Esophagus muscularis mucosa (tissue), 4 donors: ENCODE measurements around the gene ZNF546. TPM values are rescaled to one million over a fixed set of nuclear protein-coding genes. Genes with fewer than 3 reads are reported as not detected.

Experiments used
- DNase-seq: peaks from one replicate; pipeline ENCODE4 v3.0.0-alpha.2; 2017; ENCODE audit errors: extremely low spot score
- H3K27ac ChIP-seq, 4 donors: fragments of 200-600 bp; sonication (generic); replicated peaks in 1 of 4; 1 replicate in 3 of 4; 2 replicates in 1 of 4; pipeline ENCODE4 v1.5.1; 2016 to 2019; ENCODE audit warnings: mild to moderate bottlenecking in 1 of 4
- H3K27me3 ChIP-seq, 4 donors: fragments of 200-600 bp; sonication (generic); one replicate each; pipeline versions ENCODE4 v1.5.1 to v1.6.0; 2016 to 2019
- H3K36me3 ChIP-seq, 4 donors: fragments of 200-600 bp; sonication (generic); one replicate each; pipeline ENCODE4 v1.5.1; 2016 to 2019
- H3K4me1 ChIP-seq, 4 donors: fragments of 200-600 bp; sonication (generic); one replicate each; pipeline ENCODE4 v1.5.1; 2016 to 2019
- H3K4me3 ChIP-seq, 4 donors: fragments of 200-600 bp; sonication (generic); 1 replicate in 2 of 4; 2 replicates in 2 of 4; pipeline ENCODE4 v1.5.1; 2016 to 2019; ENCODE audit warnings: mild to moderate bottlenecking in 4 of 4, moderate library complexity in 1 of 4
- H3K9me3 ChIP-seq, 4 donors: fragments of 200-600 bp; sonication (generic); 1 replicate in 3 of 4; 2 replicates in 1 of 4; pipeline ENCODE4 v1.5.1; 2016 to 2019
- EP300 ChIP-seq: sonication (generic); formaldehyde crosslinking; IDR thresholded peaks from one replicate; pipeline ENCODE4 v1.6.1; 2017; ENCODE audit warnings: antibody characterized with exemption
- POLR2A ChIP-seq: fragments of 450-650 bp; IDR thresholded peaks from one replicate; pipeline ENCODE4 v1.6.1; 2017; ENCODE audit warnings: antibody characterized with exemption, moderate library complexity, mild to moderate bottlenecking, low read depth
- POLR2AphosphoS5 ChIP-seq, 2 donors: sonication (generic); formaldehyde crosslinking; IDR thresholded peaks; one replicate each; pipeline ENCODE4 v1.6.1; 2017; ENCODE audit warnings: antibody characterized with exemption in 2 of 2
- WGBS: methylation state at CpG from one replicate; pipeline ENCODE4 v1.1.5; 2018; 5-methylcytosine and 5-hydroxymethylcytosine counted together
- intact Hi-C: fragments of 100-400 bp; cut with DNase I; formaldehyde crosslinking; loops from one replicate; pipeline ENCODE4 v1.15.1; 2023
- total RNA-seq, 4 donors: library from RNA; depleted of rRNA; stranded (reverse); fragments of >200 nt; gene quantifications; one replicate each; pipeline versions ENCODE4 v1.1.0 to v1.2.1, GENCODE V29; 2016
- TF ChIP-seq, protein P1 (sequence below), 3 experiments: fragments of 200-600 bp in 2 of 3; fragments of 450-650 bp in 1 of 3; sonication (generic) in 2 of 3; IDR thresholded peaks; one replicate each; pipeline ENCODE4 v1.5.1; 2017 to 2019; ENCODE audit warnings: antibody characterized with exemption in 3 of 3, mild to moderate bottlenecking in 2 of 3, moderate library complexity in 1 of 3

The ZNF546 gene
- total RNA-seq, 4 donors from 2014 or later = 3.6 to 8.5 (median 5.5) TPM

DNA sequence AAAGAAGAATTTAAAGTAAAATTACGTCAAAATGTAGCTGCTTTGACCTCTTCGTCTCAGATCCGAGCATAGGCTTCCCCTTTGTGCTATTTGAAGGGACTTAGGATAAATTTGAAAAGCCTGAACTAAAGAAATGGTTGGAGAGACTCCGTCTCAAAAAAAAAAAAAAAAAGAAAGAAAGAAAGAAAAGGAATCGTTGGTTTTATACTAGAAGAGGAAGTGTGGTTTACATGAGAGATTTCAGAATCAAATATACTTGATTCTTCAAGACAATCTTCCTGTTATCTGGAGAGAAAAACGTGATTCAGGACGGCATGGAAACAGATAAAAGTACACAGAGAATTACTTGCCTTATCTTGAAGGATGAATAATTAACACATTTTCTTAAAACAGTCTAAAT lies 59.6 kb downstream of the ZNF546 start:
- no peaks in the 10 kb centered on the region for H3K36me3 ChIP-seq
- H3K27me3 ChIP-seq = no peaks in the 10 kb centered on the region
- peaks cover 13 to 23% (median 20%) of the 10 kb centered on the region in 4 donors for H3K4me1 ChIP-seq
- DNase-seq = no peak
- peak overlapping the region; percentile 63 to 85 (median 75) for H3K4me3 ChIP-seq
- intact Hi-C loops = no loop called here
- WGBS = 9% methylated on average over 7 of the region's 7 CpGs
- H3K27ac ChIP-seq = peak overlapping the region; percentile 77 to 79 (median 78)
- TF ChIP-seq, protein P1, sequence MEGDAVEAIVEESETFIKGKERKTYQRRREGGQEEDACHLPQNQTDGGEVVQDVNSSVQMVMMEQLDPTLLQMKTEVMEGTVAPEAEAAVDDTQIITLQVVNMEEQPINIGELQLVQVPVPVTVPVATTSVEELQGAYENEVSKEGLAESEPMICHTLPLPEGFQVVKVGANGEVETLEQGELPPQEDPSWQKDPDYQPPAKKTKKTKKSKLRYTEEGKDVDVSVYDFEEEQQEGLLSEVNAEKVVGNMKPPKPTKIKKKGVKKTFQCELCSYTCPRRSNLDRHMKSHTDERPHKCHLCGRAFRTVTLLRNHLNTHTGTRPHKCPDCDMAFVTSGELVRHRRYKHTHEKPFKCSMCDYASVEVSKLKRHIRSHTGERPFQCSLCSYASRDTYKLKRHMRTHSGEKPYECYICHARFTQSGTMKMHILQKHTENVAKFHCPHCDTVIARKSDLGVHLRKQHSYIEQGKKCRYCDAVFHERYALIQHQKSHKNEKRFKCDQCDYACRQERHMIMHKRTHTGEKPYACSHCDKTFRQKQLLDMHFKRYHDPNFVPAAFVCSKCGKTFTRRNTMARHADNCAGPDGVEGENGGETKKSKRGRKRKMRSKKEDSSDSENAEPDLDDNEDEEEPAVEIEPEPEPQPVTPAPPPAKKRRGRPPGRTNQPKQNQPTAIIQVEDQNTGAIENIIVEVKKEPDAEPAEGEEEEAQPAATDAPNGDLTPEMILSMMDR (IDR thresholded peaks at IDR 0.05) = no peak
- no peak for TF ChIP-seq EP300
- no peak for TF ChIP-seq POLR2A
- peaks cover 0 to 12% (median 8%) of the 10 kb centered on the region in 4 donors for H3K9me3 ChIP-seq

DNA sequence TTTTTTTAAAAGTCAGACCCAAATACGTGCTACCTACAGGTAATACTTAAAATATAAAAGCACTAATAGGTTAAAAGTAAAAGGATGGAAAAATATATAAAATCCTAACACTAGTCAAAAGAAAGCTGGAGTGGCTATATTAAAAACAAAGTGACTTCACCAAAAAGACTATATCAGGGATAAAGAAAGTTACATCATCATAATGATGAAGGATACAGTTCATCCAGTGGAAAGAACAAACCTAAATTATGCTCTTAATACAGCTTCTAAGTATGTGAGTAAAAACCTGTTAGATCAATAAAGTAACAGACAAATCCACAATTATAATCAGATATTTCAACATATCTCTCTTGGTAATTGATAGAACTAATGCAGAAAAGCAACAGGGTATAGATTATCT lies 60.3 kb downstream of the ZNF546 start:
- Histone ChIP-seq H3K27me3 (no peaks in the 10 kb centered on the region), H3K9me3 (peaks cover 0 to 12% (median 8%) of the 10 kb centered on the region in 4 donors), H3K4me3 (no peak overlapping the region), H3K27ac (no peak overlapping the region), H3K36me3 (no peaks in the 10 kb centered on the region), H3K4me1 (peaks cover 13 to 23% (median 20%) of the 10 kb centered on the region in 4 donors)
- no peak for DNase-seq
- no peak for TF ChIP-seq POLR2AphosphoS5 (IDR thresholded peaks at IDR 0.05)
- 79% methylated on average over 1 of the region's 1 CpG for WGBS
- intact Hi-C loops = no loop called here

DNA sequence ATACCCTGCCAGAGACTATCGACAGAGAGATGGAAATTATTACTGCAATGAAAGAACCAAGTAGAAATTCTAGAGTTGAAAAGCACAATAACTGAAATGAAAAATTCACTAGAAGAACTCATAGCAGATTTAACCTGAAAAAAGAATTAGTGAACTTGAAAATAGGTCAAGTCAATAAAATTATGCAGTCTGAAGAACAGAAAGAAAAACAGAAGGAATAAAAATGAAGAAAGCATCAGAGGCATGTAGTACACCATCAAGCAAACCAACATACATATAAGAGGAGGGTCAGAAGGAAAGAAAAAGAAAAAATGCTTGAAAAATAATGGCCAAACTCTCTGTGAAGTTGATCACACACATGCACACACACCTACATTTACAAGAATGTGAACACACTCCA lies 62.8 kb downstream of the ZNF546 start:
- H3K4me1 ChIP-seq = peaks cover 10 to 15% (median 13%) of the 10 kb centered on the region in 4 donors
- no peak overlapping the region for H3K27ac ChIP-seq
- intact Hi-C loops = no loop called here
- TF ChIP-seq POLR2AphosphoS5 (IDR thresholded peaks at IDR 0.05) = no peak
- H3K9me3 ChIP-seq = peaks cover 0 to 15% (median 10%) of the 10 kb centered on the region in 4 donors
- no peak for DNase-seq
- H3K27me3 ChIP-seq = no peaks in the 10 kb centered on the region
- WGBS = 95% methylated on average over 1 of the region's 1 CpG
- no peaks in the 10 kb centered on the region for H3K36me3 ChIP-seq
- H3K4me3 ChIP-seq = no peak overlapping the region

DNA sequence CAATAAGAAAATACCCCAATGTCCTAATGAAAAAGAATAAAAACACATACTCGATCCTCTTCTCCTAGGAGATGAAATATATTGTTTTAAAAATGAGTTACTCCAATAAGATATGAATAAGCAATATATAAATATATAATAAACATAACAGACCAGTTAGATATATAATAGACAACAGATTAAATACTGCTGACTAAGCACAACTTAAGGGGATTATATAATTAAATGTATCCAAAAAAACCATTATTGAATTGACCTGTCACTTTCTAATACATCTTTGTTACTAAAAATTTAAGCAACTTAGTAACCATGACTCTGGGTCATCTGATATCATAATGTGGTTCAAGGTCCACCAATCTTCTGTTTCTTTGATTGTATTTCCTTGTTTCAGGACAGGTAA lies 73.2 kb downstream of the ZNF546 start:
- 95% methylated on average over 1 of the region's 1 CpG for WGBS

More for the DNA sequence above, 73.2 kb downstream of the ZNF546 start:
- TF ChIP-seq POLR2A (no peak), POLR2AphosphoS5 (IDR thresholded peaks at IDR 0.05) (no peak), EP300 (no peak)
- TF ChIP-seq, protein P1 (IDR thresholded peaks at IDR 0.05) = no peak
- H3K27ac ChIP-seq = no peak overlapping the region
- no peak overlapping the region for H3K4me3 ChIP-seq
- no peaks in the 10 kb centered on the region for H3K27me3 ChIP-seq
- peaks cover 13 to 21% (median 17%) of the 10 kb centered on the region in 4 donors for H3K36me3 ChIP-seq
- H3K9me3 ChIP-seq = peaks cover 0 to 13% (median 5%) of the 10 kb centered on the region in 4 donors
- DNase-seq = no peak
- H3K4me1 ChIP-seq = no peaks in the 10 kb centered on the region
- intact Hi-C loops = no loop called here

Other genes starting within 250 kb of the ZNF546 start
- gene LEUTX, start 218.2 kb upstream of the ZNF546 start, total RNA-seq = not detected
- gene DYRK1B, start 162.9 kb upstream of the ZNF546 start, total RNA-seq = 10 to 100 TPM in 3 of 4 donors, 1 to 10 TPM in 1; 9.3 to 19.4 (median 15.4) TPM
- gene FBL, start 150.7 kb upstream of the ZNF546 start, total RNA-seq = 100 to 1,000 TPM in 2 of 4 donors, 10 to 100 TPM in 2; 90.6 to 142 (median 96.7) TPM
- gene FCGBP, start 62.4 kb upstream of the ZNF546 start, total RNA-seq = 1 to 10 TPM; 2.1 to 8.1 (median 4.4) TPM
- gene PSMC4, start 25.9 kb upstream of the ZNF546 start, total RNA-seq = 10 to 100 TPM; 68.9 to 91.4 (median 89.2) TPM
- 10 to 100 TPM in 3 of 4 donors, 1 to 10 TPM in 1; 8.6 to 23.3 (median 18.0) TPM for gene ZNF780B, start 59.2 kb downstream of the ZNF546 start, total RNA-seq
- gene ZNF780A, start 93.9 kb downstream of the ZNF546 start, total RNA-seq = 10 to 100 TPM; 10.6 to 19.1 (median 14.9) TPM
- 10 to 100 TPM; 10.1 to 25.9 (median 20.8) TPM for gene MAP3K10, start 194.4 kb downstream of the ZNF546 start, total RNA-seq
- gene TTC9B, start 221.3 kb downstream of the ZNF546 start, total RNA-seq = not detected
- under 1 TPM in 1 of 4 donors, not detected in 3; 0.97 TPM for gene CCNP, start 229.6 kb downstream of the ZNF546 start, total RNA-seq